ENCODE results near the gene RGS6.

- TF ChIP-seq CTCF (IDR thresholded peaks at IDR 0.05 in 4 of 5, conservative IDR thresholded peaks at IDR 0.05 in 1 of 5): no peak
- no peak for TF ChIP-seq POLR2A (IDR thresholded peaks at IDR 0.05)
Observed at GRCh38 chr14:72053651-72054050, 121.4 kb downstream of the RGS6 start.

Data from gastrocnemius medialis (tissue), 4 donors.